IMR-90 (cell line): ENCODE measurements around the gene GAS7. TPM values are rescaled to one million over a fixed set of nuclear protein-coding genes. Genes with fewer than 3 reads are reported as not detected.

ENCODE experiments used
- ATAC-seq: fragments of 200-7000 bp; cut with Tn5 transposase; 2 replicates; pipeline ENCODE4 v1.9.1; 2020; ENCODE audit warnings: low read depth, mild to moderate bottlenecking, moderate library complexity
- BruUV-seq: library from RNA; stranded (reverse); fragments of 400-500 nt; replicated peaks from 2 replicates; lab custom pipeline; 2021; lab: Mats Ljungman, UMichigan
- CTCF ChIA-PET: fragments of 300-600 bp; formaldehyde crosslinking; extraction: SDS; loops from one replicate; lab custom pipeline; 2021; ENCODE audit warnings: antibody characterized with exemption; lab: Yijun Ruan, JAX
- POLR2A ChIA-PET: fragments of 300-600 bp; sonication (Branson Sonifier 250); formaldehyde crosslinking; loops from one replicate; lab custom pipeline; 2022; ENCODE audit warnings: antibody characterized with exemption; ENCODE audit not compliant: unreplicated experiment; lab: Charles Lee
- DNase-seq: peaks from one replicate; pipeline ENCODE4 v3.0.0; 2013
- H2AFZ ChIP-seq: replicated peaks from 2 replicates; pipeline ENCODE3; 2013; ENCODE audit warnings: low read length, mild to moderate bottlenecking; ENCODE audit not compliant: poor library complexity
- H2AK5ac ChIP-seq: 2 replicates; pipeline ENCODE4 v1.6.1; 2013; ENCODE audit warnings: low read depth, low read length, inconsistent platforms
- H2AK9ac ChIP-seq: replicated peaks from 2 replicates; pipeline ENCODE3; 2013; ENCODE audit warnings: mild to moderate bottlenecking, low read depth, low read length, moderate library complexity; ENCODE audit not compliant: poor library complexity
- H2BK120ac ChIP-seq: 2 replicates; pipeline ENCODE4 v1.6.1; 2013; ENCODE audit warnings: low read depth, low read length, inconsistent platforms
- H2BK15ac ChIP-seq: 3 replicates; pipeline ENCODE4 v1.6.1; 2013; ENCODE audit warnings: low read depth, low read length, inconsistent platforms
- H2BK20ac ChIP-seq: 2 replicates; pipeline ENCODE4 v1.6.1; 2013; ENCODE audit warnings: low read depth, mild to moderate bottlenecking, inconsistent platforms, low read length, moderate library complexity
- H2BK5ac ChIP-seq: 2 replicates; pipeline ENCODE4 v1.6.1; 2013; ENCODE audit warnings: mild to moderate bottlenecking, low read depth, low read length, inconsistent platforms; ENCODE audit not compliant: poor library complexity, severe bottlenecking
- H3K14ac ChIP-seq: replicated peaks from 2 replicates; pipeline ENCODE4 v1.6.1; 2013; ENCODE audit warnings: low read depth, low read length, inconsistent platforms
- H3K18ac ChIP-seq: 2 replicates; pipeline ENCODE4 v1.6.1; 2013; ENCODE audit warnings: low read depth, low read length, control low read depth
- H3K23ac ChIP-seq: 2 replicates; pipeline ENCODE4 v1.6.1; 2013; ENCODE audit warnings: low read depth, low read length, inconsistent platforms
- H3K27ac ChIP-seq: 2 replicates; pipeline ENCODE4 v1.5.1; 2013; ENCODE audit warnings: mild to moderate bottlenecking, control low read depth, low read length; ENCODE audit not compliant: insufficient read depth
- H3K27me3 ChIP-seq: 2 replicates; pipeline ENCODE4 v1.6.1; 2013; ENCODE audit warnings: low read length; ENCODE audit not compliant: control insufficient read depth, insufficient read depth
- H3K36me3 ChIP-seq: 2 replicates; pipeline ENCODE4 v1.6.1; 2013; ENCODE audit warnings: low read length, mixed read lengths; ENCODE audit not compliant: control insufficient read depth, insufficient read depth
- H3K4ac ChIP-seq: 2 replicates; pipeline ENCODE4 v1.6.1; 2013; ENCODE audit warnings: low read depth, low read length, inconsistent platforms
- H3K4me1 ChIP-seq: 2 replicates; pipeline ENCODE4 v1.6.1; 2013; ENCODE audit warnings: low read length, mixed read lengths; ENCODE audit not compliant: control insufficient read depth, insufficient read depth
- H3K4me2 ChIP-seq: 2 replicates; pipeline ENCODE4 v1.6.1; 2013; ENCODE audit warnings: low read depth, mild to moderate bottlenecking, control low read depth, low read length, moderate library complexity
- H3K4me3 ChIP-seq: 2 replicates; pipeline ENCODE4 v1.5.1; 2013; ENCODE audit warnings: low read depth, mild to moderate bottlenecking, control low read depth, low read length, moderate library complexity; ENCODE audit not compliant: insufficient read depth
- H3K56ac ChIP-seq: 2 replicates; pipeline ENCODE4 v1.6.1; 2013; ENCODE audit warnings: low read length, inconsistent platforms; ENCODE audit not compliant: insufficient read depth; ENCODE audit errors: extremely low read depth
- H3K79me1 ChIP-seq, 2 experiments: 2 replicates each; pipeline ENCODE4 v1.6.1; 2013; ENCODE audit warnings: low read length in 2 of 2, inconsistent platforms in 1 of 2, low read depth in 1 of 2
- H3K9ac ChIP-seq: 2 replicates; pipeline ENCODE4 v1.6.1; 2013; ENCODE audit warnings: low read depth, low read length, control low read depth
- H3K9me1 ChIP-seq: 2 replicates; pipeline ENCODE4 v1.6.1; 2013; ENCODE audit warnings: low read length, inconsistent platforms; ENCODE audit not compliant: insufficient read depth
- H3K9me3 ChIP-seq: 2 replicates; pipeline ENCODE4 v1.6.1; 2013; ENCODE audit warnings: low read length; ENCODE audit not compliant: control insufficient read depth, insufficient read depth
- H4K20me1 ChIP-seq: 2 replicates; pipeline ENCODE4 v1.6.1; 2013; ENCODE audit warnings: low read length, inconsistent platforms; ENCODE audit not compliant: insufficient read depth
- H4K5ac ChIP-seq: 2 replicates; pipeline ENCODE4 v1.6.1; 2013; ENCODE audit warnings: mild to moderate bottlenecking, low read depth, low read length, control low read depth
- H4K8ac ChIP-seq, 2 experiments: 2 replicates each; pipeline ENCODE4 v1.6.1; 2013; ENCODE audit warnings: low read depth in 2 of 2, low read length in 2 of 2, control low read depth in 1 of 2, inconsistent platforms in 1 of 2
- H4K91ac ChIP-seq: 2 replicates; pipeline ENCODE4 v1.6.1; 2013; ENCODE audit warnings: low read depth, low read length, inconsistent platforms; ENCODE audit not compliant: insufficient read depth
- BHLHE40 ChIP-seq: fragments of 150-350 bp; IDR thresholded peaks from 2 replicates; pipeline ENCODE4 v1.6.1; 2016; ENCODE audit warnings: mild to moderate bottlenecking, low read depth, low read length
- CEBPB ChIP-seq: IDR thresholded peaks from 2 replicates; pipeline ENCODE4 v1.6.1; 2012; ENCODE audit warnings: low read depth, low read length, improper control_type of control experiment
- CTCF ChIP-seq: conservative IDR thresholded peaks from 2 replicates; pipeline ENCODE4 v1.5.1; 2012; ENCODE audit warnings: mild to moderate bottlenecking, low read depth, low read length, improper control_type of control experiment
- FOS ChIP-seq: fragments of 150-350 bp; IDR thresholded peaks from 2 replicates; pipeline ENCODE4 v1.6.1; 2016; ENCODE audit warnings: low read depth, low read length
- MAFK ChIP-seq: IDR thresholded peaks from 2 replicates; pipeline ENCODE4 v1.6.1; 2012; ENCODE audit warnings: low read depth, low read length, improper control_type of control experiment
- MAZ ChIP-seq: IDR thresholded peaks from 2 replicates; pipeline ENCODE4 v1.6.1; 2012; ENCODE audit warnings: low read depth, mild to moderate bottlenecking, low read length, improper control_type of control experiment, moderate library complexity, borderline replicate concordance
- MXI1 ChIP-seq: IDR thresholded peaks from 2 replicates; pipeline ENCODE4 v1.6.1; 2012; ENCODE audit warnings: low read depth, mild to moderate bottlenecking, low read length, moderate library complexity, borderline replicate concordance
- NFE2L2 ChIP-seq: fragments of 150-350 bp; IDR thresholded peaks from 2 replicates; pipeline ENCODE4 v1.6.1; 2016; ENCODE audit warnings: low read depth, mild to moderate bottlenecking, low read length
- RAD21 ChIP-seq: IDR thresholded peaks from 2 replicates; pipeline ENCODE4 v1.6.1; 2012; ENCODE audit warnings: low read length, improper control_type of control experiment
- RCOR1 ChIP-seq: IDR thresholded peaks from 2 replicates; pipeline ENCODE4 v1.6.1; 2012; ENCODE audit warnings: mild to moderate bottlenecking, low read length, improper control_type of control experiment; ENCODE audit not compliant: insufficient replicate concordance
- RFX5 ChIP-seq: IDR thresholded peaks from 2 replicates; pipeline ENCODE4 v1.8.0; 2012; ENCODE audit warnings: low read depth, mild to moderate bottlenecking, low read length, moderate library complexity
- SMC3 ChIP-seq: fragments of 150-350 bp; IDR thresholded peaks from 2 replicates; pipeline ENCODE4 v1.6.1; 2016; ENCODE audit warnings: low read depth, mild to moderate bottlenecking, antibody characterized with exemption, low read length, moderate library complexity
- USF2 ChIP-seq: fragments of 150-350 bp; IDR thresholded peaks from 2 replicates; pipeline ENCODE4 v1.6.1; 2017; ENCODE audit warnings: mild to moderate bottlenecking, antibody characterized with exemption, low read length, low read depth
- WGBS, 2 experiments: methylation state at CpG; one replicate each; pipeline versions ENCODE4 v1.1.5 to v1.1.7; 2013; ENCODE audit warnings: missing lambda C conversion rate in 2 of 2; ENCODE audit not compliant: insufficient read length in 1 of 2; ENCODE audit errors: extremely low coverage in 2 of 2; 5-methylcytosine and 5-hydroxymethylcytosine counted together
- dilution Hi-C: fragments of 300-500 bp; cut with HindIII; formaldehyde crosslinking; loops from one replicate; pipeline ENCODE4 v1.14.3; 2018; ENCODE audit warnings: low sequenced_read_pairs; ENCODE audit not compliant: unreplicated experiment
- in situ Hi-C: fragments of 300-500 bp; cut with MboI; formaldehyde crosslinking; loops from 3 replicates; pipeline ENCODE4 v1.14.3; 2019; ENCODE audit warnings: low sequenced_read_pairs, inconsistent platforms, mixed read lengths
- intact Hi-C: fragments of 100-400 bp; cut with micrococcal nuclease; formaldehyde crosslinking; loops from 2 replicates; pipeline ENCODE4 v1.10.0; 2022
- polyA plus RNA-seq, 3 experiments: library from polyadenylated mRNA; depleted of rRNA; stranded (reverse); fragments of >200 nt; gene quantifications; 2 replicates each; pipeline ENCODE4 v1.2.3, GENCODE V29; 2012; ENCODE audit warnings: low replicate concordance in 1 of 3
- total RNA-seq: library from RNA; depleted of rRNA; stranded (reverse); fragments of >200 nt; gene quantifications from 2 replicates; pipeline ENCODE4 v1.2.3, GENCODE V29; 2012

GAS7 gene
- total and polyA plus RNA-seq, 2 of the 4 experiments (the other 2 are of a cell fraction) = 4.6 to 5.0 TPM

GRCh38 chr17:10177131-10177912 lies 21.1 kb downstream of the GAS7 start (continued):
- TF ChIP-seq NFE2L2 (no peak), CEBPB (no peak)

GRCh38 chr17:10173913-10174312 lies 24.5 kb downstream of the GAS7 start:
- H2BK15ac ChIP-seq = no peak overlapping the region
- no peak overlapping the region for H3K18ac ChIP-seq
- H3K23ac ChIP-seq = no peak overlapping the region
- no peak for DNase-seq
- no peak for ATAC-seq
- H3K27me3 ChIP-seq = no peaks in the 10 kb centered on the region
- H3K4ac ChIP-seq = no peak overlapping the region
- no peak overlapping the region for H3K14ac ChIP-seq
- H3K27ac ChIP-seq = no peak overlapping the region
- no peaks in the 10 kb centered on the region; the same call in 1 of the 2 replicates for H3K9me3 ChIP-seq
- H4K5ac ChIP-seq = no peak overlapping the region
- H2BK5ac ChIP-seq = no peak overlapping the region
- in situ Hi-C loops = no loop called here
- dilution Hi-C loops = no loop called here
- no peak overlapping the region for H3K56ac ChIP-seq
- H3K79me1 ChIP-seq = peaks cover 0 to 8% of the 10 kb centered on the region in 2 experiments; a peak in 3 of 4 replicates
- POLR2A ChIA-PET = no interaction called here
- WGBS, 2 experiments = 100% methylated on average over 1 of the region's 3 CpGs; no CpG with 5 or more reads in 1 of the 2 experiments
- CTCF ChIA-PET = no interaction called here
- TF ChIP-seq MAZ (no peak), CTCF (no peak), MAFK (no peak), SMC3 (no peak), MXI1 (no peak), RCOR1 (no peak), RAD21 (no peak), USF2 (no peak), FOS (no peak), RFX5 (no peak), BHLHE40 (no peak)
- no peak overlapping the region for H2AK9ac ChIP-seq
- H3K4me2 ChIP-seq = no peak overlapping the region
- peaks cover 15% of the 10 kb centered on the region for H3K9me1 ChIP-seq
- no peak overlapping the region for H2BK20ac ChIP-seq
- no peak overlapping the region for H3K9ac ChIP-seq
- H2BK120ac ChIP-seq = no peak overlapping the region
- no peak overlapping the region for H2AK5ac ChIP-seq
- H4K91ac ChIP-seq = no peak overlapping the region
- no peaks in the 10 kb centered on the region for H3K36me3 ChIP-seq
- peaks cover 20% of the 10 kb centered on the region for H3K4me1 ChIP-seq
- no TSS peak for BruUV-seq
- no peak overlapping the region for H4K8ac ChIP-seq
- H2AFZ ChIP-seq = no peak overlapping the region
- no peak overlapping the region for H3K4me3 ChIP-seq
- no peaks in the 10 kb centered on the region for H4K20me1 ChIP-seq
- intact Hi-C loops = no loop called here
